Astrocyte (in vitro differentiated cells and primary cell): ENCODE results near the gene ST6GALNAC2. TPM values are rescaled to one million over a fixed set of nuclear protein-coding genes. Genes with fewer than 3 reads are reported as not detected.

Experiments
- DNase-seq: peaks from one replicate; pipeline ENCODE4 v3.0.0-alpha.2; 2010; ENCODE audit warnings: low read depth
- FAIRE-seq: peaks from 2 replicates; lab custom pipeline; 2011; peaks lifted over from hg19 to GRCh38; lab: Jason Lieb, UNC
- H2AFZ ChIP-seq: 2 replicates; pipeline ENCODE4 v1.6.0; 2012; ENCODE audit warnings: low read depth, low read length, inconsistent platforms
- H3K27ac ChIP-seq: 2 replicates; pipeline ENCODE4 v1.5.1; 2011; ENCODE audit warnings: low read depth, low read length, inconsistent platforms
- H3K27me3 ChIP-seq: 2 replicates; pipeline ENCODE4 v1.6.0; 2011; ENCODE audit warnings: low read length, inconsistent platforms; ENCODE audit not compliant: insufficient read depth
- H3K36me3 ChIP-seq: 2 replicates; pipeline ENCODE4 v1.5.1; 2011; ENCODE audit warnings: low read length, inconsistent platforms; ENCODE audit not compliant: insufficient read depth
- H3K4me1 ChIP-seq: 2 replicates; pipeline ENCODE4 v1.5.1; 2011; ENCODE audit warnings: low read length, inconsistent platforms; ENCODE audit not compliant: insufficient read depth
- H3K4me2 ChIP-seq: 2 replicates; pipeline ENCODE4 v1.6.0; 2012; ENCODE audit warnings: low read length, inconsistent platforms
- H3K4me3 ChIP-seq: 2 replicates; pipeline ENCODE4 v1.5.1; 2011; ENCODE audit warnings: low read depth, mild to moderate bottlenecking, low read length, inconsistent platforms; ENCODE audit not compliant: insufficient read depth
- H3K79me2 ChIP-seq: 2 replicates; pipeline ENCODE4 v1.6.0; 2012; ENCODE audit warnings: mild to moderate bottlenecking, low read length, inconsistent platforms; ENCODE audit not compliant: insufficient read depth
- H3K9ac ChIP-seq: 2 replicates; pipeline ENCODE4 v1.6.0; 2012; ENCODE audit warnings: mild to moderate bottlenecking, low read length, inconsistent platforms
- H3K9me3 ChIP-seq: 2 replicates; pipeline ENCODE4 v1.5.1; 2012; ENCODE audit warnings: low read depth, mild to moderate bottlenecking, low read length, inconsistent platforms; ENCODE audit not compliant: insufficient read depth
- H4K20me1 ChIP-seq: 2 replicates; pipeline ENCODE4 v1.6.0; 2012; ENCODE audit warnings: low read length, inconsistent platforms; ENCODE audit not compliant: insufficient read depth
- H3K27ac Mint-ChIP-seq: one replicate; pipeline ENCODE4 v1.8.0; 2021; ENCODE audit warnings: mild to moderate bottlenecking, mixed read lengths; ENCODE audit not compliant: unreplicated experiment
- H3K27me3 Mint-ChIP-seq: one replicate; pipeline ENCODE4 v1.8.0; 2021; ENCODE audit warnings: low read depth, mixed read lengths; ENCODE audit not compliant: unreplicated experiment
- H3K36me3 Mint-ChIP-seq: one replicate; pipeline ENCODE4 v1.8.0; 2021; ENCODE audit warnings: low read depth, mixed read lengths; ENCODE audit not compliant: unreplicated experiment
- H3K4me1 Mint-ChIP-seq: one replicate; pipeline ENCODE4 v1.8.0; 2021; ENCODE audit warnings: low read depth, mixed read lengths; ENCODE audit not compliant: unreplicated experiment
- H3K4me3 Mint-ChIP-seq: one replicate; pipeline ENCODE4 v1.8.0; 2021; ENCODE audit warnings: mild to moderate bottlenecking, moderate library complexity, mixed read lengths; ENCODE audit not compliant: unreplicated experiment
- H3K9me3 Mint-ChIP-seq: one replicate; pipeline ENCODE4 v1.8.0; 2021; ENCODE audit warnings: mild to moderate bottlenecking, mixed read lengths; ENCODE audit not compliant: unreplicated experiment
- EZH2 ChIP-seq: IDR thresholded peaks from 2 replicates; pipeline ENCODE4 v1.6.1; 2012; ENCODE audit warnings: mild to moderate bottlenecking, low read length, inconsistent platforms; ENCODE audit not compliant: insufficient read depth
- total RNA-seq: library from RNA; stranded (reverse); gene quantifications from 2 replicates; pipeline ENCODE4 v1.2.1, GENCODE V29; 2021
- TF ChIP-seq, protein P1 (sequence below): IDR thresholded peaks from 2 replicates; pipeline ENCODE4 v1.5.1; 2011; ENCODE audit warnings: low read depth, mild to moderate bottlenecking, inconsistent platforms, low read length, moderate library complexity; ENCODE audit not compliant: insufficient read depth

The ST6GALNAC2 gene
- total RNA-seq, 1 donor from 2014 or later, result 0.79 TPM

DNA sequence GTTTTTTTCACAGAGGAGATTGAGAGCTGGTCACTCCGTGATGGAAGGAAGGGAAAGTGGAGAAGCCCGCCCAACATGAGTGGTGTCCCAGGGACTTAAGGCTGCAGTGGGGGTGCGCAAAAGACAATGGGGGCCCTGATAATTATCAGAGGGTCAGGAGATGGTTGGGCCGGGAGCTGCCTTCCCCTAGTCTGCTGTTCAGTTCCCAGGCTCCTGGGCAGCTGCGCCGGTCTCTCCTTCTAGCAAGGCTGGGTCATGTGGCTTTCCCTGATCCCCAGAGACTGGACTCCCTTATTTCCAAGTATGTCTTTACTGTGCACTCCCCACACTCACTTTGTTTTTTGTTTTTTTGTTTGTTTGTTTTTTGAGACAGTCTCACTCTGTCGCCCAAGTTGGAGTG lies 64.4 kb downstream of the ST6GALNAC2 start:
- H3K4me1 ChIP-seq, result peaks cover 10% of the 10 kb centered on the region
- no peak overlapping the region for H3K27ac ChIP-seq
- no peaks in the 10 kb centered on the region for H3K36me3 ChIP-seq
- no peak overlapping the region for H3K4me3 ChIP-seq
- no peaks in the 10 kb centered on the region for H3K79me2 ChIP-seq
- no peaks in the 10 kb centered on the region for H3K9me3 ChIP-seq
- no peaks in the 10 kb centered on the region for H3K27me3 ChIP-seq
- no peak overlapping the region for H3K9ac ChIP-seq
- H4K20me1 ChIP-seq, result no peaks in the 10 kb centered on the region
- Mint-ChIP-seq H3K4me3 (no peak overlapping the region), H3K36me3 (no peaks in the 10 kb centered on the region), H3K9me3 (no peaks in the 10 kb centered on the region), H3K4me1 (no peaks in the 10 kb centered on the region), H3K27ac (no peak overlapping the region), H3K27me3 (peaks cover 26% of the 10 kb centered on the region)
- H2AFZ ChIP-seq, result no peak overlapping the region
- DNase-seq (no peak), FAIRE-seq (no peak)
- TF ChIP-seq EZH2, result no peak
- TF ChIP-seq, protein P1, sequence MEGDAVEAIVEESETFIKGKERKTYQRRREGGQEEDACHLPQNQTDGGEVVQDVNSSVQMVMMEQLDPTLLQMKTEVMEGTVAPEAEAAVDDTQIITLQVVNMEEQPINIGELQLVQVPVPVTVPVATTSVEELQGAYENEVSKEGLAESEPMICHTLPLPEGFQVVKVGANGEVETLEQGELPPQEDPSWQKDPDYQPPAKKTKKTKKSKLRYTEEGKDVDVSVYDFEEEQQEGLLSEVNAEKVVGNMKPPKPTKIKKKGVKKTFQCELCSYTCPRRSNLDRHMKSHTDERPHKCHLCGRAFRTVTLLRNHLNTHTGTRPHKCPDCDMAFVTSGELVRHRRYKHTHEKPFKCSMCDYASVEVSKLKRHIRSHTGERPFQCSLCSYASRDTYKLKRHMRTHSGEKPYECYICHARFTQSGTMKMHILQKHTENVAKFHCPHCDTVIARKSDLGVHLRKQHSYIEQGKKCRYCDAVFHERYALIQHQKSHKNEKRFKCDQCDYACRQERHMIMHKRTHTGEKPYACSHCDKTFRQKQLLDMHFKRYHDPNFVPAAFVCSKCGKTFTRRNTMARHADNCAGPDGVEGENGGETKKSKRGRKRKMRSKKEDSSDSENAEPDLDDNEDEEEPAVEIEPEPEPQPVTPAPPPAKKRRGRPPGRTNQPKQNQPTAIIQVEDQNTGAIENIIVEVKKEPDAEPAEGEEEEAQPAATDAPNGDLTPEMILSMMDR, result no peak
- H3K4me2 ChIP-seq, result no peak overlapping the region

DNA sequence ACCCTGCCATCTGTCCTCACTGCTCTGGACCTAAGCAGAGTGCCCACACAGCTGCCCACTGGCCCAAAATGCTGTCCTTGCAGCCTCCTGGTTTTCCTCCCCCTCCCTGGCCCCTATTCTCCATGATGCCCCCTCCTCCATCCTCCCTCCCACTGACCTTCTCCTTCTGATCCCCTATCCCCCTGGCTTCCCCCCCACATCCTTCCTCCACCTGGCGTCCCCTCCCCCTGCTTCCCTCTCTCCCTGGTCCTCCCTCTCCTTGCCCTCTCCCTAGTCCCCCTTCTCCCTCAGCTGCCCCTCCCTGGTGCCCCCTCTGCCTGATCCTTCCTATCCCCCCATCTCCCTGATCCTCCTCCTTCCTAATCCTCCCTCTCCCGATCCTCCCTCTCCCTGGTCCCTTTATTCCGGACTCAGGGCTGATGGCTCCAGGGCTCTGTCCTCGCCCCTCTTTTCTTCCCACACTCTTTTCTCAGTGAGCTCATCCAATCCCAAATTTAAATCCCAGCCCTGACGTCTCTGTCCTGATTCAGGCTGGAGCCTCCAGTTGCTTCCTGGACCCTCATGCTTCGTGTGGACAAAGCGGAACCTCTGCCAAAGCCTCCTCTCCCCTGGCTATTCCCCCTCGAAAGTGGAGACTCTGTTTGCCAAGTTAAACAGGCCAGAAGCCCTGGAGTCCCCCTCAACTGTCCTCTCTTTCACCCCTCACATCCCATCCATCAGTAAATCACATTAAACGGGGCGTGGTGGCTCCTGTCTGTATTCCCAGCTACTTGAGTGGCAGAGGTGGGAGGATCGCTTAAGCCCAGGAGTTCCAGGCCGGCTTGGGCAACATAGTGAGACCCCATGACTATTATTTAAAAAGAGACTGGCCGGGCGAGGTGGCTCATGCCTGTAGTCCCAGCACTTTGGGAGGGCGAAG lies 66.4 kb downstream of the ST6GALNAC2 start:
- Mint-ChIP-seq H3K36me3 (no peaks in the 10 kb centered on the region), H3K27ac (no peak overlapping the region), H3K27me3 (peaks cover 26% of the 10 kb centered on the region), H3K4me3 (no peak overlapping the region), H3K9me3 (no peaks in the 10 kb centered on the region), H3K4me1 (peaks cover 8% of the 10 kb centered on the region)
- no peak for FAIRE-seq
- Histone ChIP-seq H4K20me1 (no peaks in the 10 kb centered on the region), H3K36me3 (no peaks in the 10 kb centered on the region), H3K79me2 (no peaks in the 10 kb centered on the region), H3K9ac (no peak overlapping the region), H3K27me3 (no peaks in the 10 kb centered on the region), H3K4me3 (no peak overlapping the region), H3K27ac (no peak overlapping the region), H2AFZ (no peak overlapping the region), H3K4me1 (peaks cover 11% of the 10 kb centered on the region), H3K4me2 (no peak overlapping the region), H3K9me3 (no peaks in the 10 kb centered on the region)
- TF ChIP-seq EZH2, result no peak
- TF ChIP-seq, protein P1, result no peak
- DNase-seq, result no peak

DNA sequence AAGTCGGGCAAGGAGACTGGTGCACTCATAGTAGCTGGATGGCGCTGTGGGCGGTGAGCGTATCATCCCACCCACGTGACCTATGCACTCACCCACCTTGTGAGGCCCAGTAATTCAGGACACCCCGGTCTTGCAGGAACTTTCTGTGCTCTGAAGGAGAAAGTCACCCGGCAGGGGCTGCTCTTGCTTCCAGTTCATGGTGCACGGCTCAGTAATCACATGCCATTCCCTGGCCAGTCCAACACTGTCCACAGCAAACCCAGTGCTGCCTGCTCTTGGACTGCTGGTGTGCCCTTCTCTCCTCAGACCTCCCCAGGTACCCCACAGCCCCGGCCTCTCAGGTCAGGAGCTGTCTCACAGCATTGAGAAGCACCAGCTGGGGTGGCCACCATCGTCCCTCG lies 68.0 kb downstream of the ST6GALNAC2 start:
- H3K9ac ChIP-seq, result no peak overlapping the region
- no peaks in the 10 kb centered on the region for H3K9me3 ChIP-seq
- Mint-ChIP-seq H3K27ac (no peak overlapping the region), H3K27me3 (peaks cover 32% of the 10 kb centered on the region), H3K9me3 (no peaks in the 10 kb centered on the region), H3K4me3 (no peak overlapping the region), H3K4me1 (peaks cover 8% of the 10 kb centered on the region), H3K36me3 (no peaks in the 10 kb centered on the region)
- no peak overlapping the region for H3K4me3 ChIP-seq
- DNase-seq (no peak), FAIRE-seq (no peak)
- no peak overlapping the region for H3K27ac ChIP-seq
- TF ChIP-seq, protein P1, result no peak
- no peak for TF ChIP-seq EZH2
- no peaks in the 10 kb centered on the region for H3K27me3 ChIP-seq
- H3K4me2 ChIP-seq, result no peak overlapping the region
- no peak overlapping the region for H2AFZ ChIP-seq
- no peaks in the 10 kb centered on the region for H3K79me2 ChIP-seq
- no peaks in the 10 kb centered on the region for H3K36me3 ChIP-seq
- H3K4me1 ChIP-seq, result peaks cover 11% of the 10 kb centered on the region
- no peaks in the 10 kb centered on the region for H4K20me1 ChIP-seq
